ENCODE data around the gene TCF4. TPM values are rescaled to one million over a fixed set of nuclear protein-coding genes. Genes with fewer than 3 reads are reported as not detected.

Gene TCF4
- total RNA-seq, 4 donors from 2014 or later: 114 to 190 (median 132) TPM

DNA sequence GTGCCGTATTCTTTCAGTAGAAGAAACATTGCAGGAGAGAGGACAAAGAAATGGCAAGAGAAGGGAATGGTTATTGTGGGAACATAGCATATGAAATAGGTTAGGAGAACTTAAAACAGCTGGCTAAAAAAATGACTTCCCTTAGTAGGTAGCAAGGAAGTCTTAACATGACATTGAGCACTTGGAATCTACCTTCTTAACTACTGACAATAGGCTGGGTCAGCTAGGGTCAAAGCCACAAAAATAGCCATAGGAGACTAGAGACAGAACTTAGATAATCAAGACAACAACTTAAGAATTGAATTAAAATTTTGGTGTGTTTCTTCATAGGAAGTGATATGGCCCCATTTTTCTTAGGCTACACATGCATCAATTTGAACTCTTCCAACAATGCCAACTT lies 227.9 kb downstream of the TCF4 start:
- intact Hi-C loops (cut with DNase I): no loop called here
- no peak for DNase-seq
- no peak overlapping the region for H3K27ac ChIP-seq
- no peaks in the 10 kb centered on the region for H3K9me3 ChIP-seq
- TF ChIP-seq, protein P1, sequence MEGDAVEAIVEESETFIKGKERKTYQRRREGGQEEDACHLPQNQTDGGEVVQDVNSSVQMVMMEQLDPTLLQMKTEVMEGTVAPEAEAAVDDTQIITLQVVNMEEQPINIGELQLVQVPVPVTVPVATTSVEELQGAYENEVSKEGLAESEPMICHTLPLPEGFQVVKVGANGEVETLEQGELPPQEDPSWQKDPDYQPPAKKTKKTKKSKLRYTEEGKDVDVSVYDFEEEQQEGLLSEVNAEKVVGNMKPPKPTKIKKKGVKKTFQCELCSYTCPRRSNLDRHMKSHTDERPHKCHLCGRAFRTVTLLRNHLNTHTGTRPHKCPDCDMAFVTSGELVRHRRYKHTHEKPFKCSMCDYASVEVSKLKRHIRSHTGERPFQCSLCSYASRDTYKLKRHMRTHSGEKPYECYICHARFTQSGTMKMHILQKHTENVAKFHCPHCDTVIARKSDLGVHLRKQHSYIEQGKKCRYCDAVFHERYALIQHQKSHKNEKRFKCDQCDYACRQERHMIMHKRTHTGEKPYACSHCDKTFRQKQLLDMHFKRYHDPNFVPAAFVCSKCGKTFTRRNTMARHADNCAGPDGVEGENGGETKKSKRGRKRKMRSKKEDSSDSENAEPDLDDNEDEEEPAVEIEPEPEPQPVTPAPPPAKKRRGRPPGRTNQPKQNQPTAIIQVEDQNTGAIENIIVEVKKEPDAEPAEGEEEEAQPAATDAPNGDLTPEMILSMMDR (IDR thresholded peaks at IDR 0.05): no peak
- no peak for TF ChIP-seq POLR2A (IDR thresholded peaks at IDR 0.05)
- no peak overlapping the region for H3K4me3 ChIP-seq (replicated peaks in 1 of 3)
- WGBS, 2 donors: 95 to 98% methylated on average over 1 of the region's 1 CpG
- no peaks in the 10 kb centered on the region for H3K4me1 ChIP-seq
- H3K27me3 ChIP-seq: no peaks in the 10 kb centered on the region
- H3K36me3 ChIP-seq: no peaks in the 10 kb centered on the region

DNA sequence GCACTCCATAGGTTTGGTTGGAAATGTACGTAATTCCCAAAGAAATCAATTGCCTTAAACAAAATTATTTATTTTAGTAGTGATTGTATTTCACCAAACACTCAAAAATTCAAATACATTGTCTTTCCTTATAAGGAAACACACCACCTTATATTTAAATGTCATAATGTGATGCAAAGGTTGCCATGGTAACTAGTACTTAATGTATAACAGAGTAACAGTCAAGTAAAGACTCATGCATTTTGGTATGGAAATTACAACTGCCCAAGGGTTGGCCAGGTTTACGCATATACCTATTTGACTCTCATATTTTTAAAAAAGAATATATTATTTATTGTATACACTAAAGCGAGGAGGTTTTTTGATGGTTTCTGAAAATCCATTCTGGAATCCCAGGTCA lies 231.2 kb downstream of the TCF4 start:
- no peaks in the 10 kb centered on the region for H3K36me3 ChIP-seq
- WGBS, 2 donors: 97 to 98% methylated on average over 3 of the region's 3 CpGs
- no peak overlapping the region for H3K27ac ChIP-seq
- TF ChIP-seq, protein P1 (IDR thresholded peaks at IDR 0.05): no peak
- TF ChIP-seq POLR2A (IDR thresholded peaks at IDR 0.05): no peak
- H3K27me3 ChIP-seq: no peaks in the 10 kb centered on the region
- no peak for DNase-seq
- H3K4me3 ChIP-seq (replicated peaks in 1 of 3): no peak overlapping the region
- intact Hi-C loops (cut with DNase I): no loop called here
- no peaks in the 10 kb centered on the region for H3K4me1 ChIP-seq
- no peaks in the 10 kb centered on the region for H3K9me3 ChIP-seq

DNA sequence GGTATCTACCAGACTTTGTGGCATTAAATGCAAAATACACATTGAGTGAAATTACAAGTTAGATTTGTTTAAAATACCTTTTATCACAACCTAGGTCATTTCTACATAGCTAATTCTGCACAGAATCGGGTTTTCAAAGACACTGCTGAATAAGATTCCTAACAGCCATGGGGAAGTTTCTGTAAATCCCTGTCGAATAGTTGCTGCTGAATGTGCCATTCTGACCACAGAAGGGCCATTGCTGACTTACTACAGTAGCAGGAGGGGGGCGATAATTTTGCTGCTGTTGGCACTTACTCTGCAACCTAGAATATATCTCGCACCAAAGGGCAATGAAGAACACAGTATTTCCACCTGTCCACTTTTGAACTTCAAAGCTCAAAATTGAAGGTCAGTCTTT lies 232.8 kb downstream of the TCF4 start:
- no peak overlapping the region for H3K27ac ChIP-seq
- no peak overlapping the region for H3K4me3 ChIP-seq (replicated peaks in 1 of 3)
- H3K4me1 ChIP-seq: no peaks in the 10 kb centered on the region
- 86 to 91% methylated on average over 4 of the region's 4 CpGs for WGBS, 2 donors
- H3K36me3 ChIP-seq: no peaks in the 10 kb centered on the region
- H3K27me3 ChIP-seq: no peaks in the 10 kb centered on the region
- TF ChIP-seq, protein P1 (IDR thresholded peaks at IDR 0.05): no peak
- TF ChIP-seq POLR2A (IDR thresholded peaks at IDR 0.05): no peak
- DNase-seq: no peak
- no peaks in the 10 kb centered on the region for H3K9me3 ChIP-seq
- intact Hi-C loops (cut with DNase I): no loop called here

DNA sequence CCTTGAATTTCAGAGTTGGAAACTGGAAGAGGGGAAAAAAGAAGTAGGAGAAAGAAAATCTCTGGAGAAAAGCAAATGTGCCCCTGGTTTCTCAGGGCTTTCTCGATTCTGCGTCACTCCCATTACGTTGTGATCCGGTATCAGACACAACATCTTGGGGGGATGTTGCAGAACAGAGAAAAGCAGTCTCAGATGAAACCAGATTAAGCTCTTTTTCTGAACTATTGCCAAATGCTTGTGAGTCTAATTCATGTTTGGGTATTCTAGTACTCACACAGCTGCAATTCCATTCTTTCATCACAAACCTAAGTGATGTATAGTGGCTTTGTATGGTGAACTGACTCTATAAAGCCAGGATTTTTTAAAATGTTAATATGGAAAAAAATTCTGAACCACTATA lies 233.2 kb downstream of the TCF4 start:
- intact Hi-C loops (cut with DNase I): no loop called here
- no peak for TF ChIP-seq POLR2A (IDR thresholded peaks at IDR 0.05)
- TF ChIP-seq, protein P1 (IDR thresholded peaks at IDR 0.05): no peak
- Histone ChIP-seq H3K36me3 (no peaks in the 10 kb centered on the region), H3K4me3 (replicated peaks in 1 of 3) (no peak overlapping the region), H3K27ac (no peak overlapping the region), H3K4me1 (no peaks in the 10 kb centered on the region), H3K9me3 (no peaks in the 10 kb centered on the region), H3K27me3 (no peaks in the 10 kb centered on the region)
- 71 to 78% methylated on average over 4 of the region's 4 CpGs for WGBS, 2 donors
- no peak for DNase-seq

DNA sequence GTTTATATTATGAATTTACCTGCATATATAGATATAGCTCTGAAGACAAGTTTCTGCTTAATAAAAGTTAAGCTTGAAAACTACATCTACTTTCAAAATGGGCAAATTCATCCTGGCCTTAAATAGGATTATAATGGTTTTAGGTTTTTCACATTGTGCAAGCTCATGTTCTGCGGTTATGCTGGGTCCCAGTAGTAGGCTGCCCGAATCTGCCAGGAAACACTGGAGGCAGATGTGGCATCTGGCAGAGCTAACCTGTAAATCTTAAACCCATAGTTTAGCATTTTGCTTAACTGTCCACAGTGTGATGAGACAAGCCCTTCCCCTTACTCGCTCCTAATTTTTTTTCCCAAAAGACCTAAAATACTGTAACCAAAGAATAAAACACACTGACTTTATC lies 234.2 kb downstream of the TCF4 start:
- no peaks in the 10 kb centered on the region for H3K27me3 ChIP-seq
- no peaks in the 10 kb centered on the region for H3K36me3 ChIP-seq
- intact Hi-C loops (cut with DNase I): no loop called here
- WGBS, 2 donors: 75 to 87% methylated on average over 3 of the region's 3 CpGs
- DNase-seq: no peak
- no peaks in the 10 kb centered on the region for H3K9me3 ChIP-seq
- no peak overlapping the region for H3K27ac ChIP-seq
- no peak for TF ChIP-seq POLR2A (IDR thresholded peaks at IDR 0.05)
- TF ChIP-seq, protein P1 (IDR thresholded peaks at IDR 0.05): no peak
- no peaks in the 10 kb centered on the region for H3K4me1 ChIP-seq
- H3K4me3 ChIP-seq (replicated peaks in 1 of 3): no peak overlapping the region
